ENCODE results near the gene ADCYAP1R1. TPM values are rescaled to one million over a fixed set of nuclear protein-coding genes. Genes with fewer than 3 reads are reported as not detected.

The ADCYAP1R1 gene
- polyA plus RNA-seq, result not detected

- Mint-ChIP-seq H3K27ac (no peak within 1 kb of the TSS), H3K4me1 (peaks cover 0 to 4% (median 2%) of the 10 kb centered on the region in 3 donors), H3K36me3 (no peaks in the 10 kb centered on the region), H3K4me3 (no peak within 1 kb of the TSS), H3K9me3 (peaks cover 0 to 2% (median 0%) of the 10 kb centered on the region in 3 donors), H3K27me3 (peaks cover 29% of the 10 kb centered on the region)
These were observed at the start of gene ADCYAP1R1 for GRCh38 chr7:31051598-31052486. TSS of gene ADCYAP1R1 (plus strand) at chr7:31052308. CDS start at chr7:31063265, 10,957 bp downstream.

DNA sequence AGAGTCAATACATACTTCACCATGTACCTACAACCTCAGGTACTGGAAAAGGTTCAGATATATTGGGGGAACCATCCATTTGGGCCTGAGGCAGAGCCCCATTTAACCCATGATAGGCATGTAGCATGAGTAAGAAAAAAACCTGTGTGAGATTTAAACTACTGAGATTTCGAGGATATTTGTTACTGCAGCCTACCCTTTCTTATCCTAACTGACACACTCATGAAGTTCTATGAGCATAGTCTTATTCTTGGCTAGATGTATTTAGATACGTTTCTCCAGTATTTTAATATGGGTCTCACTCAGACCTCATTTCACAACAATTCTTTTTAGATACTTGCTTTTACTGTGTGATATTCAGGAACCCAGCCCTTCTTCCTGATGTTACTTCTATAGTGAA is 49.0 kb upstream of the ADCYAP1R1 start:
- peaks cover 0 to 5% (median 3%) of the 10 kb centered on the region in 3 donors for H3K9me3 Mint-ChIP-seq
- no peak overlapping the region for H3K27ac Mint-ChIP-seq
- H3K4me3 Mint-ChIP-seq, result no peak overlapping the region
- peaks cover 0 to 1% (median 0%) of the 10 kb centered on the region in 3 donors for H3K4me1 Mint-ChIP-seq
- peaks cover 9% of the 10 kb centered on the region for H3K27me3 Mint-ChIP-seq
- H3K36me3 Mint-ChIP-seq, result peaks cover 2% of the 10 kb centered on the region

GRCh38 chr7:31003721-31004120 is 48.4 kb upstream of the ADCYAP1R1 start:
- H3K27ac Mint-ChIP-seq, result no peak overlapping the region
- H3K36me3 Mint-ChIP-seq, result peaks cover 2% of the 10 kb centered on the region
- peaks cover 0 to 5% (median 3%) of the 10 kb centered on the region in 3 donors for H3K9me3 Mint-ChIP-seq
- H3K4me3 Mint-ChIP-seq, result no peak overlapping the region
- H3K27me3 Mint-ChIP-seq, result peaks cover 5% of the 10 kb centered on the region
- H3K4me1 Mint-ChIP-seq, result peaks cover 0 to 1% (median 0%) of the 10 kb centered on the region in 3 donors

GRCh38 chr7:31004393-31004792 is 47.7 kb upstream of the ADCYAP1R1 start:
- Mint-ChIP-seq H3K4me1 (peaks cover 0 to 1% (median 0%) of the 10 kb centered on the region in 3 donors), H3K36me3 (peaks cover 2% of the 10 kb centered on the region), H3K27me3 (peaks cover 5% of the 10 kb centered on the region), H3K9me3 (peaks cover 0 to 5% (median 3%) of the 10 kb centered on the region in 3 donors), H3K27ac (no peak overlapping the region), H3K4me3 (no peak overlapping the region)

GRCh38 chr7:31006857-31007256 is 45.3 kb upstream of the ADCYAP1R1 start:
- no peak overlapping the region for H3K27ac Mint-ChIP-seq
- H3K4me1 Mint-ChIP-seq, result no peaks in the 10 kb centered on the region
- peaks cover 7% of the 10 kb centered on the region for H3K27me3 Mint-ChIP-seq
- H3K9me3 Mint-ChIP-seq, result peaks cover 0 to 11% (median 0%) of the 10 kb centered on the region in 3 donors
- no peak overlapping the region for H3K4me3 Mint-ChIP-seq
- H3K36me3 Mint-ChIP-seq, result peaks cover 2% of the 10 kb centered on the region

DNA sequence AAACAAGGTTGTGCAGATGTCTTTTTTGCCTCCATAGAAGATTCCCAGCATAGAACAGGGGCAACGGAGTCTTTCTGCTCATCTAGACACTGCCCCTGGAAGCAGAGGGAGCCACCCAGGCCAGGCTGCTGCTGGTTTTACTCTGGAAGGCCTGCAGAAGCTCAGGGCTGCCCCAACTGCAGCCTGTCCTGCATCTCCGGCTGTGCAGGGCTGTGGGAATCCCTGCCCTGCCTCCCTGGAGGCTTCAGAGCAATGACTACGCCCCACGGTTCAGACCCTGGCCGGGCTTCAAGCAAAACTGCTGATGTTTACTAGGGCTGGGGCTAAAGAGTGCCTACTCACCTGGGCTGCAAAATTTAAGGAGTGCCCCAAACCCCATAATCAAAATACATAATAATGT is 44.5 kb upstream of the ADCYAP1R1 start:
- Mint-ChIP-seq H3K27ac (no peak overlapping the region), H3K27me3 (peaks cover 7% of the 10 kb centered on the region), H3K4me3 (no peak overlapping the region), H3K9me3 (peaks cover 0 to 11% (median 0%) of the 10 kb centered on the region in 3 donors), H3K4me1 (no peaks in the 10 kb centered on the region), H3K36me3 (peaks cover 2% of the 10 kb centered on the region)

DNA sequence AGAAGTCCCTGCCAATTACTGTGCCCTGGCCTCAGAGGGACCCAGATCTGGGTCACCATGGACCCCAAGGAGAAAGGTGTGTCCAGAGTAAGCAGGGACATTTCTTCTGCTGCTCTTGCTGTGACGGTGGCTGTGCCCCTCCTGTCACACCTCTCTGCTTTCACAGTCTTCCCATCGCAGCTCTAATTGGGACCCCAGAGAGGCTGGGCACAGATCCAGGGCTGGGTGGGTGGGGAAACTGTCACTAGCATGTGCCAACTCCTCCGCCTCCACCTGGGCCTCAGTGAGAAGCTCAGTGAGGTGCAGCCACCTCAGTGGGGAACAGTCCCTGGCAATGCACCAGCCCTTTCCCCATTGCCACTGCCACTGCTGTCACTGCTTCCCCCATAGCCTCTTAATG is 37.3 kb upstream of the ADCYAP1R1 start:
- Mint-ChIP-seq H3K9me3 (peaks cover 0 to 6% (median 4%) of the 10 kb centered on the region in 3 donors), H3K27ac (no peak overlapping the region), H3K4me3 (no peak overlapping the region), H3K36me3 (no peaks in the 10 kb centered on the region), H3K27me3 (peaks cover 12% of the 10 kb centered on the region), H3K4me1 (no peaks in the 10 kb centered on the region)

GRCh38 chr7:31017032-31017675 is 35.0 kb upstream of the ADCYAP1R1 start:
- no peak overlapping the region for H3K27ac Mint-ChIP-seq

DNA sequence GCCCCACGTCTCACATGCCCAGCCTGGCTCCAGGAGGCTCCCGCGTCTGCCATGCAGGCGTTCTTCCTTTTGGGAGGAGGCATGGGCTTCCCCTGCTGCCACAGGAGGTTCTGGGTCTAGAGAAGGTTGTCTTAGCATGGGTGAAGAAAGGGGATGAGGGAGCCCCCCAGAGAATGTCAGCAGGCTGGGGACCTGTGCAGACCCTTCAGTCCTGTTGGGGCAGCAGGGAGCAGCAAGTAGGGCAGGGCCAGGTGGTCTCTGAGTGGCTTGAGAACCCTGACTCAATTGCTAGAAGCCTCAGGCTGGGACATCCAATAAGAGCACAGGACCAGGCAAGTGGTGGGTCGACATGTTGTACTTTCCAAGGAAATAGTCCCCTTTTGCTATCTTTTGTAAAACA is 34.4 kb upstream of the ADCYAP1R1 start:
- peaks cover 10% of the 10 kb centered on the region for H3K27me3 Mint-ChIP-seq
- no peak overlapping the region for H3K27ac Mint-ChIP-seq
- H3K4me1 Mint-ChIP-seq, result no peaks in the 10 kb centered on the region
- H3K4me3 Mint-ChIP-seq, result no peak overlapping the region
- H3K9me3 Mint-ChIP-seq, result peaks cover 0 to 4% (median 0%) of the 10 kb centered on the region in 3 donors
- H3K36me3 Mint-ChIP-seq, result no peaks in the 10 kb centered on the region

More at GRCh38 chr7:31017032-31017675, 35.0 kb upstream of the ADCYAP1R1 start:
- Mint-ChIP-seq H3K4me3 (no peak overlapping the region), H3K27me3 (peaks cover 10% of the 10 kb centered on the region), H3K9me3 (peaks cover 0 to 4% (median 0%) of the 10 kb centered on the region in 3 donors), H3K36me3 (no peaks in the 10 kb centered on the region), H3K4me1 (no peaks in the 10 kb centered on the region)

GRCh38 chr7:31019509-31019908 is 32.6 kb upstream of the ADCYAP1R1 start:
- H3K36me3 Mint-ChIP-seq, result no peaks in the 10 kb centered on the region
- no peaks in the 10 kb centered on the region for H3K4me1 Mint-ChIP-seq
- H3K9me3 Mint-ChIP-seq, result peaks cover 0 to 4% (median 0%) of the 10 kb centered on the region in 3 donors
- peak overlapping the region in 1 of 3 donors; percentile 50 for H3K27ac Mint-ChIP-seq
- H3K4me3 Mint-ChIP-seq, result no peak overlapping the region
- peaks cover 6% of the 10 kb centered on the region for H3K27me3 Mint-ChIP-seq

DNA sequence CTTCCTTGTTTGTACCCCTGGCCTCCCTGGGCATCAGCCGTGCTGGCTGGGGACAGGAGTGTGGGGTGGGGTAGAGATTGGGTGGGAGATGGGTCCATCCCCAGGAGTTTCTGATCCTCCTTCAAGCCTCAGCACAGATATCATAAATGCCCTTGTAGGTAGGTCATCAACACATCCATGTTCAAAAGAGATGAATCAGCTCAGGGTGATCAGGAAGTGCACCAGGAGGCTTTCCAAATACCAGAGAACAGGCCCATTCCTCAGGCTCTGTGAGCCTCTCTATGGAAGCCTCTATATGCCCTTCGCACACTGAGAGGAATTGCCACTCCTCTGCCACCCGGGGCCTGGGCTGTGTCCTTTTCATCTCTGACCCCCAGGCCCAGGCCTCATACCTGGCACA is 31.9 kb upstream of the ADCYAP1R1 start:
- Mint-ChIP-seq H3K4me3 (no peak overlapping the region), H3K9me3 (peaks cover 0 to 4% (median 0%) of the 10 kb centered on the region in 3 donors), H3K27ac (peak overlapping the region in 1 of 3 donors; percentile 90), H3K27me3 (peaks cover 6% of the 10 kb centered on the region), H3K36me3 (no peaks in the 10 kb centered on the region), H3K4me1 (no peaks in the 10 kb centered on the region)

- Mint-ChIP-seq H3K36me3 (no peaks in the 10 kb centered on the region), H3K9me3 (peaks cover 0 to 4% (median 0%) of the 10 kb centered on the region in 3 donors), H3K27me3 (peaks cover 6% of the 10 kb centered on the region), H3K4me3 (no peak overlapping the region), H3K4me1 (no peaks in the 10 kb centered on the region), H3K27ac (peak overlapping the region in 1 of 3 donors; percentile 90)
These were observed 31.5 kb upstream of the ADCYAP1R1 start for GRCh38 chr7:31020652-31021051.

DNA sequence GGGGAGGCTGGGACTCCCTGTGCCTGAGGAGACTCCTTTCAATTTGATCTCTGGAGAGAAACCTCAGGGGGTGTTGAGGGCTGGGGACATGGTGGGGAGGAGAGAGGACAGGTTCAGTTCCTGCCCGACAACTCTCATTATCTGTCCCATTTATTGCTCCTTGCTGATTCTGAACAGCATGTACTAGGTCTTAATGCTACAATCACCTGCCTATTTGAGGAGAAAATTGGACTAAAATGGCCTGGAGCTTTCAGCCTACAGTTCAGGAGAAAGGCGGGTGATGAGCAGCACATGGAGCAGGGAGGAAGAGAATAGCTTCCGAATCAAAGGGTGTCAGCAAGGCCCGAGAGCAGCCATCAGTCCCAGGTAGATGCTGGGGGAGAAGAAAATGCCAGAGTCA is 30.0 kb upstream of the ADCYAP1R1 start:
- H3K4me3 Mint-ChIP-seq, result no peak overlapping the region
- H3K9me3 Mint-ChIP-seq, result peaks cover 0 to 4% (median 0%) of the 10 kb centered on the region in 3 donors
- H3K27me3 Mint-ChIP-seq, result peaks cover 4% of the 10 kb centered on the region
- no peaks in the 10 kb centered on the region for H3K36me3 Mint-ChIP-seq
- H3K27ac Mint-ChIP-seq, result no peak overlapping the region
- peaks cover 0 to 1% (median 0%) of the 10 kb centered on the region in 3 donors for H3K4me1 Mint-ChIP-seq

GRCh38 chr7:31022726-31023125 is 29.4 kb upstream of the ADCYAP1R1 start:
- Mint-ChIP-seq H3K4me3 (no peak overlapping the region), H3K27me3 (peaks cover 4% of the 10 kb centered on the region), H3K36me3 (no peaks in the 10 kb centered on the region), H3K27ac (no peak overlapping the region), H3K9me3 (peaks cover 0 to 4% (median 0%) of the 10 kb centered on the region in 3 donors), H3K4me1 (peaks cover 0 to 1% (median 0%) of the 10 kb centered on the region in 3 donors)

DNA sequence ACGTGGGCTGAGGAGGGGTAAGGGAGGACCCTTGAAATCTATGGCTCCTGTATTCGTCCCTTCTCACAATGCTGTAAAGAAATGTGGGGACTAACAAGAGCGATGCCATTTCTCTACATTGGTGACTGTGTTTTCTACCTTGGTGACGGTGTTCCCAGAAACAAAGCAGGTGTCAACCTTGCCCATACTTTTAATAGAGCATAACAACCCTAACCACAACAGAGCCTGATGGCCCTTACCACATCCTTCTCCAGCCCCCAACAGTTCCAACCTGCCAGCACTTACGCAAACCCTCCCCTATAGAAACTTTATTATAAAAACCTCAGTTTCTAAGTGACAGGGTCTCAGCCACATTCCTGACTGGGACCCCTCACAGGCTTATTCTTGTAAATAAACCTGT is 28.2 kb upstream of the ADCYAP1R1 start:
- Mint-ChIP-seq H3K4me1 (peaks cover 0 to 3% (median 1%) of the 10 kb centered on the region in 3 donors), H3K9me3 (no peaks in the 10 kb centered on the region), H3K4me3 (no peak overlapping the region), H3K36me3 (no peaks in the 10 kb centered on the region), H3K27me3 (peaks cover 6% of the 10 kb centered on the region), H3K27ac (no peak overlapping the region)
